ENCODE results near the gene TBC1D7.

Gene TBC1D7

DNA sequence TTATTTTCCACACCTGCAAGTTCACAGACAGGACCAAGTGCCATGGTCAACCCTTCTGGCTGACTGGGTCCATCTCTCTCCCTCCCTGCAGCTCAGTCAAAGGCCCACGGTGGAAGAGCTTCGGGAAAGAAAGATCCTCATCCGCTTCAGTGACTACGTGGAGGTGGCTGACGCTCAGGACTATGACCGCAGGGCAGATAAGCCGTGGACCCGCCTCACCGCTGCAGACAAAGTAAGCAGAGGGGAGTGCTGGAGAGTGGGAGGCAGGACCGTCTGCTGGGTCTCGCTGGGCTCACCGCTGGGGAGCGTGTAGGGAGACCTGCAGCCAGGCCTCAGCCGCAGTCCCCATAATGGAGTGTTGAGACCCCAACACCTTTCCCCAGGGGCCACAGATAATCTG is 45.0 kb downstream of the TBC1D7 start:
- Histone ChIP-seq H3K4me1 (ENCODE audit: control insufficient read depth, insufficient read depth, low read length) (no peaks in the 10 kb centered on the region), H3K9ac (ENCODE audit: low read length) (no peak overlapping the region), H3K4me3 (ENCODE audit: low read length) (no peak overlapping the region), H3K9me3 (ENCODE audit: control insufficient read depth, low read length) (peaks cover 7% of the 10 kb centered on the region), H3K36me3 (ENCODE audit: control insufficient read depth, insufficient read depth, low read length) (no peaks in the 10 kb centered on the region), H3K27me3 (ENCODE audit: control insufficient read depth, insufficient read depth, low read length) (no peaks in the 10 kb centered on the region)

GRCh38 chr6:13282393-13283069 is 45.8 kb downstream of the TBC1D7 start:
- H3K36me3 ChIP-seq (ENCODE audit: control insufficient read depth, insufficient read depth, low read length), result no peaks in the 10 kb centered on the region
- no peak overlapping the region for H3K4me3 ChIP-seq (ENCODE audit: low read length)
- no peak overlapping the region for H3K9ac ChIP-seq (ENCODE audit: low read length)
- peaks cover 4% of the 10 kb centered on the region for H3K9me3 ChIP-seq (ENCODE audit: control insufficient read depth, low read length)
- no peaks in the 10 kb centered on the region for H3K27me3 ChIP-seq (ENCODE audit: control insufficient read depth, insufficient read depth, low read length)
- H3K4me1 ChIP-seq (ENCODE audit: control insufficient read depth, insufficient read depth, low read length), result no peaks in the 10 kb centered on the region

- H3K27me3 ChIP-seq (ENCODE audit: control insufficient read depth, insufficient read depth, low read length), result no peaks in the 10 kb centered on the region
- no peak overlapping the region for H3K9ac ChIP-seq (ENCODE audit: low read length)
- H3K4me3 ChIP-seq (ENCODE audit: low read length), result no peak overlapping the region
- H3K36me3 ChIP-seq (ENCODE audit: control insufficient read depth, insufficient read depth, low read length), result no peaks in the 10 kb centered on the region
- no peaks in the 10 kb centered on the region for H3K9me3 ChIP-seq (ENCODE audit: control insufficient read depth, low read length)
- H3K4me1 ChIP-seq (ENCODE audit: control insufficient read depth, insufficient read depth, low read length), result no peaks in the 10 kb centered on the region
These were observed 46.7 kb downstream of the TBC1D7 start for GRCh38 chr6:13281686-13282085.

- no peaks in the 10 kb centered on the region for H3K36me3 ChIP-seq (ENCODE audit: control insufficient read depth, insufficient read depth, low read length)
- no peak overlapping the region for H3K4me3 ChIP-seq (ENCODE audit: low read length)
- H3K9ac ChIP-seq (ENCODE audit: low read length), result no peak overlapping the region
- no peaks in the 10 kb centered on the region for H3K27me3 ChIP-seq (ENCODE audit: control insufficient read depth, insufficient read depth, low read length)
- H3K4me1 ChIP-seq (ENCODE audit: control insufficient read depth, insufficient read depth, low read length), result no peaks in the 10 kb centered on the region
- no peaks in the 10 kb centered on the region for H3K9me3 ChIP-seq (ENCODE audit: control insufficient read depth, low read length)
These were observed 48.1 kb downstream of the TBC1D7 start for GRCh38 chr6:13280254-13280653.

DNA sequence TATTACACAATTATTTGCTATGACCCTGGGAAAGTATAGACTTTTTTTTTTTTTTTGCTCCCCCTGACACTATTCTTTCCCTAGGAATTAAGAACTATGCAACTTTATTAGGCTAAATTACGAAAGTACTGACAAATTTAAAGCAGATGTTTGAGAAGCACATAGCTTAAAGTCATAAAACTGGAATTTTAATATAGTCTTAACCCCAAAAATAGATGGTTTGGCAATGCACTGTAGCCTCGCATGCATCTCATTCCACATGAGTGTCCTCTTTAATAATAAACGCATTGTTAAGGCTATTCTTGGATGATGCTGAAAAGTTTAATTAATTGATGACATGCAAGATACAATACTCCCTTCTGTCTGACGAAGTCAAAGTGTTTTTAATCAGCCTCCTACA is 49.3 kb downstream of the TBC1D7 start:
- Histone ChIP-seq H3K4me3 (ENCODE audit: low read length) (no peak overlapping the region), H3K27me3 (ENCODE audit: control insufficient read depth, insufficient read depth, low read length) (no peaks in the 10 kb centered on the region), H3K9me3 (ENCODE audit: control insufficient read depth, low read length) (no peaks in the 10 kb centered on the region), H3K4me1 (ENCODE audit: control insufficient read depth, insufficient read depth, low read length) (no peaks in the 10 kb centered on the region), H3K36me3 (ENCODE audit: control insufficient read depth, insufficient read depth, low read length) (no peaks in the 10 kb centered on the region), H3K9ac (ENCODE audit: low read length) (no peak overlapping the region)

DNA sequence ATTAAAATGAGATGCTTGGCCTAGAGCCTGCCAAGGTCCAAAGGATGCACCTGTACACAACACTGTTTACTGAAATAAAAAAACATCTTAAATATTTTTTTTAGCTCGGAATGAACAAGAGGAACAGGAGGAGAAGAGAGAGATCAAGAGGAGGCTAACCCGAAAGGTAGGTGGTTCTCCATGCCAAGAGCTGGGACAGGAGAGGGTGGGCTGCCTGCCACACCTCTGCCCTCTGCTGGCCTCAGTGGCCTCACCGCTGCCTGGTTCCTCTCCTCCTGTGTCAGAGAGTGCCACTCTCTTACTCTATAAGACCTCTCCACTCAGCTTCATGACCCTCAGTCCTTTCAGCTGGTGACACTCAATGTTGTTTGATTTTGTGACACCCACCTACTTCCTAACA is 50.2 kb downstream of the TBC1D7 start:
- no peaks in the 10 kb centered on the region for H3K4me1 ChIP-seq (ENCODE audit: control insufficient read depth, insufficient read depth, low read length)
- H3K4me3 ChIP-seq (ENCODE audit: low read length), result no peak overlapping the region
- no peaks in the 10 kb centered on the region for H3K36me3 ChIP-seq (ENCODE audit: control insufficient read depth, insufficient read depth, low read length)
- H3K9ac ChIP-seq (ENCODE audit: low read length), result no peak overlapping the region
- no peaks in the 10 kb centered on the region for H3K9me3 ChIP-seq (ENCODE audit: control insufficient read depth, low read length)
- no peaks in the 10 kb centered on the region for H3K27me3 ChIP-seq (ENCODE audit: control insufficient read depth, insufficient read depth, low read length)

DNA sequence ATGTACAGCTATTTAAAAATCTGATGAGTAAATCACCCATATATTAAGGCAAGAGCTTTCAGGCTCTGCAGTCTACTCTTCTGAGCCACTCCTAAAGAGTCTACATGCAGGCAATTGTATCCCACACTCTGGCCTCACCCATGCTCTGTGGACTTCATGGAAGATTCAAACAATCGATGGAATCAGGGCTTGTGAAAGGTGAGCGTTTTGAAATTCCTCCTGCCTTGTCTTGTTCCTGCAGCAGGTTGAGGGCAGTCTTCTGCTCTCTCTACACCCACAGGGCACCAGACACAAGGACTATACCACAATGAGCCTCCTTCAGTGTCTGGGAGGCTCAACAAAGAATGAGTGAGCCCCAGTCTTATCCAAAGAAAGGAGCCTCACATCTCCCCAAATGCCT is 51.1 kb downstream of the TBC1D7 start:
- no peaks in the 10 kb centered on the region for H3K36me3 ChIP-seq (ENCODE audit: control insufficient read depth, insufficient read depth, low read length)
- H3K4me1 ChIP-seq (ENCODE audit: control insufficient read depth, insufficient read depth, low read length), result no peaks in the 10 kb centered on the region
- H3K9ac ChIP-seq (ENCODE audit: low read length), result no peak overlapping the region
- H3K4me3 ChIP-seq (ENCODE audit: low read length), result no peak overlapping the region
- no peaks in the 10 kb centered on the region for H3K27me3 ChIP-seq (ENCODE audit: control insufficient read depth, insufficient read depth, low read length)
- H3K9me3 ChIP-seq (ENCODE audit: control insufficient read depth, low read length), result no peaks in the 10 kb centered on the region

- H3K27me3 ChIP-seq (ENCODE audit: control insufficient read depth, insufficient read depth, low read length), result no peaks in the 10 kb centered on the region
- H3K4me3 ChIP-seq (ENCODE audit: low read length), result no peak overlapping the region
These were observed 52.8 kb downstream of the TBC1D7 start for GRCh38 chr6:13275435-13275989.

GRCh38 chr6:13274707-13275434 is 53.5 kb downstream of the TBC1D7 start:
- Histone ChIP-seq H3K27me3 (ENCODE audit: control insufficient read depth, insufficient read depth, low read length) (no peaks in the 10 kb centered on the region), H3K4me1 (ENCODE audit: control insufficient read depth, insufficient read depth, low read length) (no peaks in the 10 kb centered on the region), H3K9ac (ENCODE audit: low read length) (no peak overlapping the region), H3K4me3 (ENCODE audit: low read length) (no peak overlapping the region), H3K9me3 (ENCODE audit: control insufficient read depth, low read length) (no peaks in the 10 kb centered on the region), H3K36me3 (ENCODE audit: control insufficient read depth, insufficient read depth, low read length) (no peaks in the 10 kb centered on the region)

More at GRCh38 chr6:13275435-13275989, 52.8 kb downstream of the TBC1D7 start:
- Histone ChIP-seq H3K36me3 (ENCODE audit: control insufficient read depth, insufficient read depth, low read length) (no peaks in the 10 kb centered on the region), H3K9ac (ENCODE audit: low read length) (no peak overlapping the region), H3K4me1 (ENCODE audit: control insufficient read depth, insufficient read depth, low read length) (no peaks in the 10 kb centered on the region), H3K9me3 (ENCODE audit: control insufficient read depth, low read length) (no peaks in the 10 kb centered on the region)

GRCh38 chr6:13273931-13274706 is 54.2 kb downstream of the TBC1D7 start:
- no peaks in the 10 kb centered on the region for H3K27me3 ChIP-seq (ENCODE audit: control insufficient read depth, insufficient read depth, low read length)
- no peaks in the 10 kb centered on the region for H3K36me3 ChIP-seq (ENCODE audit: control insufficient read depth, insufficient read depth, low read length)
- H3K9ac ChIP-seq (ENCODE audit: low read length), result no peak overlapping the region
- no peak overlapping the region for H3K4me3 ChIP-seq (ENCODE audit: low read length)
- no peaks in the 10 kb centered on the region for H3K9me3 ChIP-seq (ENCODE audit: control insufficient read depth, low read length)
- no peaks in the 10 kb centered on the region for H3K4me1 ChIP-seq (ENCODE audit: control insufficient read depth, insufficient read depth, low read length)

DNA sequence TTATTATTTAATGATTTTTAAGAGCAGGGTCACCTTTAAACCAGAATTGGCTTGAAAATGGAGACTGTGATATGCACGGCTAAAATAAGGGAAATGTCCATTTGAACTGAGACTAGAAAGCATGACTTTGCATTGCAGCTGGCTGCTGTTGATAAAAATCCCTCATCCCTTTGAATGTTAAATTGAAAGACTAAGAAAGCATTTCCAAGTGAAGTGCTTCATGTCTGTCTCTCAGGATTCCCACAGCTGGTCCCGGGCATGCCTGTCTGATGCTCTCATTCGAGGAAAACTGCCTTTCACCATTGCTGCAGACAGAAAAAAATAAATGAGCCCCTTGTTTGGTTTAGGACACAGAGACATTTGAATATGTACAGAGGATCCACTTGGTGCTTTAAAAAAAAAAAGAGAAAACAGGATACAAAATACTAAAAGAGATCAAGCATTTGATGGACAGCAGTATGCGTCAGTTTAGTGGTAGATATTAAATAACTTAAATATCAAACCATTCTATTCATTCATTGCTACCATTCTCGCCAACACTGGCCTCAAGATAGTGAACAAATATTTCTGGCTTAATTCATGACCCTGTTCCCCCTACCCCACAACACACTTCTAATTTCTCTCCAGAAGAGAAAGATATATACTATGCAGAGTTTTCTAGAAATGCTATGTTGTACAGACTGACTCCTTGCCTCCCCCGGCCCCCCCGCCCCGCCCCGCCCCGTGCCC is 55.0 kb downstream of the TBC1D7 start:
- H3K4me1 ChIP-seq (ENCODE audit: control insufficient read depth, insufficient read depth, low read length), result no peaks in the 10 kb centered on the region
- no peaks in the 10 kb centered on the region for H3K36me3 ChIP-seq (ENCODE audit: control insufficient read depth, insufficient read depth, low read length)
- H3K9me3 ChIP-seq (ENCODE audit: control insufficient read depth, low read length), result no peaks in the 10 kb centered on the region
- H3K27me3 ChIP-seq (ENCODE audit: control insufficient read depth, insufficient read depth, low read length), result no peaks in the 10 kb centered on the region
- no peak overlapping the region for H3K4me3 ChIP-seq (ENCODE audit: low read length)
- H3K9ac ChIP-seq (ENCODE audit: low read length), result no peak overlapping the region
